Sigmoid colon (tissue), 4 donors: ENCODE measurements around the gene CAP2.

ENCODE experiments used
- EP300 ChIP-seq, 4 donors: sonication (generic); formaldehyde crosslinking; IDR thresholded peaks; one replicate each; pipeline ENCODE4 v1.6.1; 2017; ENCODE audit warnings: antibody characterized with exemption in 4 of 4
- TF ChIP-seq, protein P1 (sequence below), 4 experiments: fragments of 450-650 bp in 3 of 4; fragments of 200-600 bp in 1 of 4; IDR thresholded peaks; one replicate each; pipeline ENCODE4 v1.5.1; 2016 to 2019; ENCODE audit warnings: antibody characterized with exemption in 4 of 4, mild to moderate bottlenecking in 3 of 4, moderate library complexity in 2 of 4

- TF ChIP-seq, protein P1, sequence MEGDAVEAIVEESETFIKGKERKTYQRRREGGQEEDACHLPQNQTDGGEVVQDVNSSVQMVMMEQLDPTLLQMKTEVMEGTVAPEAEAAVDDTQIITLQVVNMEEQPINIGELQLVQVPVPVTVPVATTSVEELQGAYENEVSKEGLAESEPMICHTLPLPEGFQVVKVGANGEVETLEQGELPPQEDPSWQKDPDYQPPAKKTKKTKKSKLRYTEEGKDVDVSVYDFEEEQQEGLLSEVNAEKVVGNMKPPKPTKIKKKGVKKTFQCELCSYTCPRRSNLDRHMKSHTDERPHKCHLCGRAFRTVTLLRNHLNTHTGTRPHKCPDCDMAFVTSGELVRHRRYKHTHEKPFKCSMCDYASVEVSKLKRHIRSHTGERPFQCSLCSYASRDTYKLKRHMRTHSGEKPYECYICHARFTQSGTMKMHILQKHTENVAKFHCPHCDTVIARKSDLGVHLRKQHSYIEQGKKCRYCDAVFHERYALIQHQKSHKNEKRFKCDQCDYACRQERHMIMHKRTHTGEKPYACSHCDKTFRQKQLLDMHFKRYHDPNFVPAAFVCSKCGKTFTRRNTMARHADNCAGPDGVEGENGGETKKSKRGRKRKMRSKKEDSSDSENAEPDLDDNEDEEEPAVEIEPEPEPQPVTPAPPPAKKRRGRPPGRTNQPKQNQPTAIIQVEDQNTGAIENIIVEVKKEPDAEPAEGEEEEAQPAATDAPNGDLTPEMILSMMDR (IDR thresholded peaks at IDR 0.05) = no peak
- TF ChIP-seq EP300 (IDR thresholded peaks at IDR 0.05) = no peak
Observed at GRCh38 chr6:17506531-17506930, 113.1 kb downstream of the CAP2 start.
